K562 (cell line): ENCODE results near the gene HYAL4. TPM values are rescaled to one million over a fixed set of nuclear protein-coding genes. Genes with fewer than 3 reads are reported as not detected.

Experiments used
- ATAC-seq: fragments of 200-7000 bp; cut with Tn5 transposase; 3 replicates; pipeline ENCODE4 v1.9.1; 2020; ENCODE audit warnings: moderate library complexity
- BruUV-seq: library from RNA; stranded (reverse); fragments of 400-500 nt; replicated peaks from 2 replicates; lab custom pipeline; 2021; lab: Mats Ljungman, UMichigan
- CTCF ChIA-PET: fragments of 300-600 bp; formaldehyde crosslinking; extraction: SDS; loops from one replicate; lab custom pipeline; 2021; ENCODE audit warnings: low intra/inter-chr PET ratio; lab: Yijun Ruan, JAX
- POLR2A ChIA-PET: fragments of 300-600, 350-650 bp; sonication (Branson Sonifier 250); formaldehyde crosslinking; extraction: SDS; loops from one replicate; lab custom pipeline; 2021; ENCODE audit warnings: antibody characterized with exemption, inconsistent platforms; lab: Yijun Ruan, JAX
- DNase-seq, 4 experiments: peaks; one replicate each; pipeline versions ENCODE4 v3.0.0 to v3.0.0-alpha.2; 2011 to 2018; ENCODE audit warnings: low spot score in 3 of 4, mixed read lengths in 3 of 4; ENCODE audit errors: extremely low read depth in 1 of 4
- FAIRE-seq: peaks from 2 replicates; lab custom pipeline; 2011; peaks lifted over from hg19 to GRCh38; lab: Jason Lieb, UNC
- H2AFZ ChIP-seq: 2 replicates; pipeline ENCODE4 v1.6.0; 2011; ENCODE audit warnings: low read depth, low read length, control low read depth, inconsistent platforms
- H3K27ac ChIP-seq: fragments of 200-600 bp; 3 replicates; pipeline ENCODE4 v1.8.0; 2011; ENCODE audit warnings: low read depth, mild to moderate bottlenecking, control low read depth, inconsistent platforms, low read length, moderate library complexity, mixed read lengths; ENCODE audit errors: extremely low read depth
- H3K27me3 ChIP-seq, 2 experiments: fragments of 300-600 bp in 1 of 2; 2 replicates in 1 of 2; 3 replicates in 1 of 2; pipeline versions ENCODE4 v1.6.0 to v1.8.0; 2011; ENCODE audit warnings: inconsistent platforms in 2 of 2, low read length in 2 of 2, mild to moderate bottlenecking in 1 of 2, mixed read lengths in 1 of 2, moderate library complexity in 1 of 2; ENCODE audit not compliant: control insufficient read depth in 2 of 2, insufficient read depth in 2 of 2
- H3K36me3 ChIP-seq: fragments of 300-600 bp; 3 replicates; pipeline ENCODE4 v1.8.0; 2011; ENCODE audit warnings: mild to moderate bottlenecking, low read length, inconsistent platforms; ENCODE audit not compliant: control insufficient read depth, insufficient read depth
- H3K4me1 ChIP-seq, 2 experiments: fragments of 200-600 bp in 1 of 2; replicated peaks in 1 of 2; 2 replicates in 1 of 2; 3 replicates in 1 of 2; pipeline versions ENCODE4 v1.5.1 to v1.8.0; 2011; ENCODE audit warnings: inconsistent platforms in 2 of 2, low read length in 2 of 2, mild to moderate bottlenecking in 1 of 2, mixed read lengths in 1 of 2, moderate library complexity in 1 of 2; ENCODE audit not compliant: control insufficient read depth in 2 of 2, insufficient read depth in 2 of 2
- H3K4me2 ChIP-seq: 2 replicates; pipeline ENCODE4 v1.6.1; 2011; ENCODE audit warnings: low read length, control low read depth, inconsistent platforms, mixed read lengths; ENCODE audit not compliant: insufficient read depth
- H3K4me3 ChIP-seq: fragments of 200-600 bp; sonication (generic), shearing (Covaris generic); 2 replicates; pipeline ENCODE4 v1.5.1; 2016; ENCODE audit warnings: control low read depth, inconsistent platforms
- H3K79me2 ChIP-seq: fragments of 200-600 bp; 3 replicates; pipeline ENCODE4 v1.8.0; 2011; ENCODE audit warnings: low read length, inconsistent platforms; ENCODE audit not compliant: control insufficient read depth, insufficient read depth
- H3K9ac ChIP-seq, 2 experiments: 2 replicates each; pipeline versions ENCODE4 v1.6.0 to v1.6.1; 2011; ENCODE audit warnings: low read depth in 2 of 2, low read length in 2 of 2, control low read depth in 1 of 2, inconsistent platforms in 1 of 2, mild to moderate bottlenecking in 1 of 2, mixed read lengths in 1 of 2; ENCODE audit not compliant: insufficient read depth in 1 of 2
- H3K9me1 ChIP-seq: one replicate; pipeline ENCODE4 v1.6.0; 2011; ENCODE audit warnings: inconsistent platforms, mild to moderate bottlenecking, low read length, moderate library complexity; ENCODE audit not compliant: control insufficient read depth, insufficient read depth
- H3K9me3 ChIP-seq: replicated peaks from 2 replicates; pipeline ENCODE4 v1.5.1; 2011; ENCODE audit warnings: low read depth, low read length, inconsistent platforms; ENCODE audit not compliant: control insufficient read depth, insufficient read depth
- H4K20me1 ChIP-seq: replicated peaks from 2 replicates; pipeline ENCODE4 v1.6.1; 2011; ENCODE audit warnings: low read length, inconsistent platforms, mixed read lengths; ENCODE audit not compliant: control insufficient read depth, insufficient read depth
- COPS2 ChIP-seq: fragments of 450-650 bp; conservative IDR thresholded peaks from 2 replicates; pipeline ENCODE4 v1.6.1; 2016; ENCODE audit warnings: mild to moderate bottlenecking, moderate library complexity
- HMG20B ChIP-seq: fragments of 250-450 bp; sonication (Bioruptor Pico); IDR thresholded peaks from 2 replicates; pipeline ENCODE4 v1.5.0; 2021; ENCODE audit warnings: mild to moderate bottlenecking
- HNRNPL ChIP-seq: fragments of 200-400 bp; formaldehyde crosslinking; IDR thresholded peaks from 2 replicates; pipeline ENCODE4 v1.6.1; 2017; ENCODE audit warnings: low read depth, mild to moderate bottlenecking, low read length
- KAT7 ChIP-seq: sonication (generic); formaldehyde crosslinking; IDR thresholded peaks from 2 replicates; pipeline ENCODE4 v1.8.0; 2022; ENCODE audit warnings: missing genetic modification reagents, mild to moderate bottlenecking, borderline replicate concordance
- MEF2D ChIP-seq: conservative IDR thresholded peaks from 2 replicates; pipeline ENCODE4 v1.6.1; 2016; ENCODE audit warnings: low read depth, missing genetic modification characterization, missing compliant biosample characterization
- NCOA6 ChIP-seq: fragments of 450-650 bp; IDR thresholded peaks from 2 replicates; pipeline ENCODE4 v1.6.1; 2017; ENCODE audit warnings: mild to moderate bottlenecking
- SMC3 ChIP-seq: conservative IDR thresholded peaks from 2 replicates; pipeline ENCODE4 v1.6.1; 2011; ENCODE audit warnings: low read depth, low read length, improper control_type of control experiment; ENCODE audit not compliant: insufficient read depth
- SRF ChIP-seq, 2 experiments: fragments of 250-450, 450-650 bp in 1 of 2; sonication (Bioruptor Pico) in 1 of 2; sonication (generic) in 1 of 2; formaldehyde crosslinking; IDR thresholded peaks; 2 replicates each; pipeline versions ENCODE4 v1.5.0 to v1.5.1; 2020 to 2022; ENCODE audit warnings: mild to moderate bottlenecking in 1 of 2, missing genetic modification reagents in 1 of 2
- TAF7 ChIP-seq: fragments of 450-650 bp; IDR thresholded peaks from 2 replicates; pipeline ENCODE4 v1.6.1; 2016; ENCODE audit warnings: missing genetic modification characterization, missing compliant biosample characterization
- ZNF586 ChIP-seq: fragments of 450-650 bp; formaldehyde crosslinking; conservative IDR thresholded peaks from 2 replicates; pipeline ENCODE4 v1.4.0; 2020; ENCODE audit warnings: mild to moderate bottlenecking, moderate library complexity
- ZNF785 ChIP-seq: fragments of 250-450 bp; sonication (Bioruptor Pico); IDR thresholded peaks from 2 replicates; pipeline ENCODE4 v1.4.0; 2020; ENCODE audit warnings: mild to moderate bottlenecking
- WGBS: fragments of 100-300 bp; shearing (Covaris generic); methylation state at CpG from one replicate; pipeline ENCODE4 v1.1.6; 2016; ENCODE audit warnings: low coverage, mixed read lengths; ENCODE audit not compliant: insufficient coverage; ENCODE audit errors: missing lambda C conversion rate; 5-methylcytosine and 5-hydroxymethylcytosine counted together
- in situ Hi-C: fragments of 300-500 bp; cut with MboI; formaldehyde crosslinking; loops from 4 replicates; pipeline ENCODE4 v1.15.0; 2018; ENCODE audit warnings: inconsistent platforms, mixed read lengths
- intact Hi-C: fragments of 100-400 bp; cut with micrococcal nuclease; formaldehyde crosslinking; loops from 2 replicates; pipeline ENCODE4 v1.14.2; 2022
- polyA plus RNA-seq, 8 experiments: library from polyadenylated mRNA; depleted of rRNA in 4 of 8; stranded (reverse) in 5 of 8; unstranded in 3 of 8; fragments of >200 nt; fragmentation: Nextera tagmentation in 2 of 8; fragmentation: Illumina TruSeq in 1 of 8; extraction: Ambion mirVana in 2 of 8; extraction: Trizol in 1 of 8; gene quantifications; 2 replicates each; pipeline versions ENCODE4 v1.2.1 to v1.2.3, GENCODE V29; 2011 to 2014; ENCODE audit warnings: inconsistent platforms in 1 of 8, missing spikeins in 1 of 8
- total RNA-seq, 7 experiments: library from RNA; depleted of rRNA in 6 of 7; stranded (reverse); fragments of >200 nt in 6 of 7; fragmentation: Illumina TruSeq in 2 of 7; extraction: Trizol in 2 of 7; gene quantifications; 2 replicates each; pipeline versions ENCODE4 v1.2.1 to v1.2.3, GENCODE V29; 2011 to 2021; ENCODE audit warnings: low replicate concordance in 1 of 7
- TF ChIP-seq, protein P1 (sequence below): fragments of 450-650 bp; IDR thresholded peaks from 2 replicates; pipeline ENCODE4 v1.7.0; 2016; ENCODE audit warnings: borderline replicate concordance
- TF ChIP-seq, protein P2 (sequence below), 2 experiments: IDR thresholded peaks; 2 replicates each; pipeline ENCODE4 v1.6.1; 2011; ENCODE audit warnings: borderline replicate concordance in 1 of 2, control low read depth in 1 of 2, low read depth in 1 of 2, low read length in 1 of 2, mild to moderate bottlenecking in 1 of 2, mixed read lengths in 1 of 2, moderate library complexity in 1 of 2; ENCODE audit not compliant: insufficient read depth in 1 of 2, insufficient read length in 1 of 2, poor library complexity in 1 of 2, severe bottlenecking in 1 of 2; ENCODE audit errors: extremely low read depth in 1 of 2
- TF ChIP-seq, protein P3 (sequence below): sonication (generic); formaldehyde crosslinking; IDR thresholded peaks from 2 replicates; pipeline ENCODE4 v1.8.1; 2023; ENCODE audit warnings: mild to moderate bottlenecking, missing genetic modification reagents

HYAL4 gene
- total and polyA plus RNA-seq, 9 of the 15 experiments (the other 6 are each of a cell fraction or from before 2014, with no cell fraction given) = not detected

DNA sequence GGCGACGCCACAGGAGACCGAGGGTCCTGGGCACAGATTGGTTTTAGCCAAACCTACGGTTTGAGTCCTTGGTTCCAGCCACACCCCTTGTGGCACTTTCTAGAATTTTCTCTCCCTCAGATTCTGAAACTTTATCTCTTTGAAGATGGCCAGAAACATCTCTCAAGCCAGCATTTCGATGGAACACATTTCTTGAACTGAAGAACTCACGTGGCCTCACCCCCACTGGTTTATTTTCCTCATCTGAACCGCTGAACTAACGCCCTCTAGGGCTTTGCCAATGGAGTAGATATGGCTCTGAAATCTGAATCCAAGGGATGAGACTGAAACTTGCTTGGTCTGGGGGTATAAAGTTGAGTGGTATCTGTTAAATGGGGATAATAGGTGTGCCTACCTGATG is 73.3 kb downstream of the HYAL4 start (continued):
- TF ChIP-seq, protein P1, sequence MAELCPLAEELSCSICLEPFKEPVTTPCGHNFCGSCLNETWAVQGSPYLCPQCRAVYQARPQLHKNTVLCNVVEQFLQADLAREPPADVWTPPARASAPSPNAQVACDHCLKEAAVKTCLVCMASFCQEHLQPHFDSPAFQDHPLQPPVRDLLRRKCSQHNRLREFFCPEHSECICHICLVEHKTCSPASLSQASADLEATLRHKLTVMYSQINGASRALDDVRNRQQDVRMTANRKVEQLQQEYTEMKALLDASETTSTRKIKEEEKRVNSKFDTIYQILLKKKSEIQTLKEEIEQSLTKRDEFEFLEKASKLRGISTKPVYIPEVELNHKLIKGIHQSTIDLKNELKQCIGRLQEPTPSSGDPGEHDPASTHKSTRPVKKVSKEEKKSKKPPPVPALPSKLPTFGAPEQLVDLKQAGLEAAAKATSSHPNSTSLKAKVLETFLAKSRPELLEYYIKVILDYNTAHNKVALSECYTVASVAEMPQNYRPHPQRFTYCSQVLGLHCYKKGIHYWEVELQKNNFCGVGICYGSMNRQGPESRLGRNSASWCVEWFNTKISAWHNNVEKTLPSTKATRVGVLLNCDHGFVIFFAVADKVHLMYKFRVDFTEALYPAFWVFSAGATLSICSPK = no peak
- no peak for TF ChIP-seq HMG20B (CRISPR knock-in tag)

DNA sequence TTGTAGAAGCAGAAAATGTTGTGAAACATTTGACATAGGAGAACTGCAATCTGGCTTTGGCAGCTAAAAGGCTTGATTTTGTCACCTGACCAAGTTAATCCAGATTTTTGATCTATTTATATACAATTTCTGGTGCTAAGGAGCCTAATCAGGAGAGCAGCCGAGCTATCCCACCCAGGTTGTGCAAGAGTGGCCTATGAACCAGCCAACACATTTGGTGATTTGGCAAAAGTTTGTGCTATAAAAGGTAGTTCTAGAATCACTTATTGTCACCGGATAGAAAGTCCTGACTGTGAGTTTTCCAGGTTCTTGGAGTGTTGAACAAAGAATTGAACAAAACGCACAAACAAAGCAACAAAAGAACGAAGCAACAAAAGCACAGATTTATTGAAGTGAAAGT is 78.6 kb downstream of the HYAL4 start:
- H3K4me1 ChIP-seq = no peaks in the 10 kb centered on the region
- no TSS peak for BruUV-seq
- H4K20me1 ChIP-seq = no peaks in the 10 kb centered on the region
- DNase-seq (no peak), FAIRE-seq (no peak), ATAC-seq (no peak)
- ChIA-PET CTCF (no interaction called here), POLR2A (interaction anchor here (0.6 kb wide), 1 partner anchor 95 kb away, joined by 4 read pairs; no protein-coding TSS in a partner anchor)
- H3K4me2 ChIP-seq = no peak overlapping the region
- no peak overlapping the region for H2AFZ ChIP-seq
- no peaks in the 10 kb centered on the region for H3K9me1 ChIP-seq
- no peak overlapping the region for H3K9ac ChIP-seq
- intact Hi-C loops = no loop called here
- H3K27me3 ChIP-seq = no peaks in the 10 kb centered on the region
- no peak overlapping the region for H3K4me3 ChIP-seq
- no peaks in the 10 kb centered on the region for H3K79me2 ChIP-seq
- 0% methylated on average over 4 of the region's 4 CpGs for WGBS
- H3K9me3 ChIP-seq = no peaks in the 10 kb centered on the region
- H3K36me3 ChIP-seq = no peaks in the 10 kb centered on the region
- no peak overlapping the region for H3K27ac ChIP-seq
- in situ Hi-C loops = no loop called here
- TF ChIP-seq SMC3 (no peak), TAF7 (tag) (no peak), ZNF586 (CRISPR knock-in tag) (no peak), KAT7 (CRISPR knock-in tag) (no peak), NCOA6 (no peak), HNRNPL (no peak), MEF2D (tag) (no peak), ZNF785 (no peak), SRF (CRISPR knock-in tag; IDR thresholded peaks at IDR 0.05) (no peak), COPS2 (no peak)
- TF ChIP-seq, protein P2, sequence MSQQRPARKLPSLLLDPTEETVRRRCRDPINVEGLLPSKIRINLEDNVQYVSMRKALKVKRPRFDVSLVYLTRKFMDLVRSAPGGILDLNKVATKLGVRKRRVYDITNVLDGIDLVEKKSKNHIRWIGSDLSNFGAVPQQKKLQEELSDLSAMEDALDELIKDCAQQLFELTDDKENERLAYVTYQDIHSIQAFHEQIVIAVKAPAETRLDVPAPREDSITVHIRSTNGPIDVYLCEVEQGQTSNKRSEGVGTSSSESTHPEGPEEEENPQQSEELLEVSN (IDR thresholded peaks at IDR 0.05; ENCODE audit: borderline replicate concordance in 1 of 2, extremely low read depth in 1 of 2, insufficient read depth in 1 of 2, insufficient read length in 1 of 2, low read depth in 1 of 2, low read length in 1 of 2, poor library complexity in 1 of 2, severe bottlenecking in 1 of 2) = no peak
- TF ChIP-seq, protein P3, sequence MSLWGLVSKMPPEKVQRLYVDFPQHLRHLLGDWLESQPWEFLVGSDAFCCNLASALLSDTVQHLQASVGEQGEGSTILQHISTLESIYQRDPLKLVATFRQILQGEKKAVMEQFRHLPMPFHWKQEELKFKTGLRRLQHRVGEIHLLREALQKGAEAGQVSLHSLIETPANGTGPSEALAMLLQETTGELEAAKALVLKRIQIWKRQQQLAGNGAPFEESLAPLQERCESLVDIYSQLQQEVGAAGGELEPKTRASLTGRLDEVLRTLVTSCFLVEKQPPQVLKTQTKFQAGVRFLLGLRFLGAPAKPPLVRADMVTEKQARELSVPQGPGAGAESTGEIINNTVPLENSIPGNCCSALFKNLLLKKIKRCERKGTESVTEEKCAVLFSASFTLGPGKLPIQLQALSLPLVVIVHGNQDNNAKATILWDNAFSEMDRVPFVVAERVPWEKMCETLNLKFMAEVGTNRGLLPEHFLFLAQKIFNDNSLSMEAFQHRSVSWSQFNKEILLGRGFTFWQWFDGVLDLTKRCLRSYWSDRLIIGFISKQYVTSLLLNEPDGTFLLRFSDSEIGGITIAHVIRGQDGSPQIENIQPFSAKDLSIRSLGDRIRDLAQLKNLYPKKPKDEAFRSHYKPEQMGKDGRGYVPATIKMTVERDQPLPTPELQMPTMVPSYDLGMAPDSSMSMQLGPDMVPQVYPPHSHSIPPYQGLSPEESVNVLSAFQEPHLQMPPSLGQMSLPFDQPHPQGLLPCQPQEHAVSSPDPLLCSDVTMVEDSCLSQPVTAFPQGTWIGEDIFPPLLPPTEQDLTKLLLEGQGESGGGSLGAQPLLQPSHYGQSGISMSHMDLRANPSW (CRISPR knock-in tag) = no peak
